Astrocyte of the spinal cord (primary cell): ENCODE data around the gene GXYLT2.

Experiments
- DNase-seq: peaks from one replicate; pipeline ENCODE4 v3.0.0; 2011; ENCODE audit warnings: low read depth, low spot score
- H3K4me3 ChIP-seq: 2 replicates; pipeline ENCODE4 v1.5.1; 2011; ENCODE audit warnings: low read depth, mild to moderate bottlenecking, low read length, moderate library complexity
- in situ Hi-C: cut with HindIII; loops from 2 replicates; pipeline ENCODE4 v1.10.0; 2017; ENCODE audit warnings: low sequenced_read_pairs
- TF ChIP-seq, protein P1 (sequence below): IDR thresholded peaks from 2 replicates; pipeline ENCODE4 v1.5.1; 2012; ENCODE audit warnings: low read depth, mild to moderate bottlenecking, low read length, inconsistent platforms

Gene GXYLT2

DNA sequence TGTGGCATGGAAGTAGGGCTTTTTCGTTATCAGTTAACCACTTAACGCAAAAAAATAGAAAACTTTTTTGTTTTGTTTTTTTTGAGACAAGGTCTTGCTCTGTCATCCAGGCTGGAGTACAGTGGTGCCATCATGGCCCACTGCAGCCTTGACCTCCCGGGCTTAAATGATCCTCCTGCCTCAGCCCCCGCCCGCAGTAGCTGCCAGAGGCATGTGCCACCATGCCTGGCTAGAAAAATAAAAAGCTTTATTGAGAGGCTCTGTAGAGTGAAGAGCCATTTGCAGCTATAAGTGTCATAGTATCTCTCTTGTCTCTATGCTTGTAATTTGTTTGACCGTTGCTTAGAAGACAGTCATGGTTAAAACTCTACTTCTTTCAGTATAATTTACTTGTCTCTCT lies 122.3 kb downstream of the GXYLT2 start:
- TF ChIP-seq, protein P1, sequence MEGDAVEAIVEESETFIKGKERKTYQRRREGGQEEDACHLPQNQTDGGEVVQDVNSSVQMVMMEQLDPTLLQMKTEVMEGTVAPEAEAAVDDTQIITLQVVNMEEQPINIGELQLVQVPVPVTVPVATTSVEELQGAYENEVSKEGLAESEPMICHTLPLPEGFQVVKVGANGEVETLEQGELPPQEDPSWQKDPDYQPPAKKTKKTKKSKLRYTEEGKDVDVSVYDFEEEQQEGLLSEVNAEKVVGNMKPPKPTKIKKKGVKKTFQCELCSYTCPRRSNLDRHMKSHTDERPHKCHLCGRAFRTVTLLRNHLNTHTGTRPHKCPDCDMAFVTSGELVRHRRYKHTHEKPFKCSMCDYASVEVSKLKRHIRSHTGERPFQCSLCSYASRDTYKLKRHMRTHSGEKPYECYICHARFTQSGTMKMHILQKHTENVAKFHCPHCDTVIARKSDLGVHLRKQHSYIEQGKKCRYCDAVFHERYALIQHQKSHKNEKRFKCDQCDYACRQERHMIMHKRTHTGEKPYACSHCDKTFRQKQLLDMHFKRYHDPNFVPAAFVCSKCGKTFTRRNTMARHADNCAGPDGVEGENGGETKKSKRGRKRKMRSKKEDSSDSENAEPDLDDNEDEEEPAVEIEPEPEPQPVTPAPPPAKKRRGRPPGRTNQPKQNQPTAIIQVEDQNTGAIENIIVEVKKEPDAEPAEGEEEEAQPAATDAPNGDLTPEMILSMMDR = no peak
- in situ Hi-C loops = no loop called here
- no peak for DNase-seq
- no peak overlapping the region for H3K4me3 ChIP-seq

DNA sequence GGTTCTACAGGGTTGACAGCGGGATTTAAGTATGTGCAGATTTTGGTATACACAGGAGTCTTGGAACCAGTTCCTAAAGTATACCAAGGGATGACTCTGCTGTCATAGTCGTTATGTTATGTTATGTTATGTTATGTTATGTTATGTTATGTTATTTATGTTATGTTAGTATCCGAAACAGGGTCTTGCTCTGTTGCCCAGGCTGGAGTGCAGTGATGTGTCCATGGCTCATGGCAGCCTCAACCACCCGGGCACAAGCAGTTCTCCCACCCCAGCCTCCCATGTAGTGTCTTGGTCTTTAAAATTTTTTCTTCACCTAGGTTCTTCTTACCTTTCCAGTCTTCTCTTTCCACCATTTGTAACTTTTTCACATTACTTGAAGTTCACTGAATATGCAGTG lies 130.5 kb downstream of the GXYLT2 start:
- TF ChIP-seq, protein P1 = no peak

DNA sequence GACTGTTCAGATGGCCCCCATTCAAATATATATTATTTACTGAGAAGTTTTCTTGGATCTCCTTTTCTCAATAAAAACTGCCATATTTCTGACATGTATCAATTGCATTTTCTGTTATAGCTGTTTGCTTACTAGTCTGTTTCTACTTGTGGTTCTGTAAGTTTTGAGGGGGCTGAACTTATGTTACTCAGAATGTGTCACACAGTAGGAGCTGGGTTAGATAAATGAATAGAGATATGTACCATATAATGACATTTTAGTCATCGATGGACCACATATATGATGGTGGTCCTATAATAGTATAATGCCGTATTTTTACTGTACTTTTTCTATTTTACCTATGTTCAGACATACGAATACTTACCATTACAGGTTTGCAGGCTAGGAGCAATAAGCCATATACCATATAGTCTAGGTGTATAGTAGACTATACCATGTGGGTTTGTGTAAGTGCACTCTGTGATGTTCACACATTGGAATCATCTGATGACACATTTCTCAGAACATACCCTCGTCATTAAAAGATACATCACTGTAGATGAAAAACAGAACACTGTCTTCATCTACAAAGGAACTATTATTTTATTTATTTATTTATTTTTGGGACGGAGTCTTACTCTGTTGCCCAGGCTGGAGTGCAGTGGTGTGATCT lies 131.1 kb downstream of the GXYLT2 start:
- in situ Hi-C loops = no loop called here
- TF ChIP-seq, protein P1 = no peak
- H3K4me3 ChIP-seq = no peak overlapping the region
- no peak for DNase-seq

More for the DNA sequence above, 130.5 kb downstream of the GXYLT2 start:
- in situ Hi-C loops = no loop called here
- DNase-seq = no peak
- no peak overlapping the region for H3K4me3 ChIP-seq

DNA sequence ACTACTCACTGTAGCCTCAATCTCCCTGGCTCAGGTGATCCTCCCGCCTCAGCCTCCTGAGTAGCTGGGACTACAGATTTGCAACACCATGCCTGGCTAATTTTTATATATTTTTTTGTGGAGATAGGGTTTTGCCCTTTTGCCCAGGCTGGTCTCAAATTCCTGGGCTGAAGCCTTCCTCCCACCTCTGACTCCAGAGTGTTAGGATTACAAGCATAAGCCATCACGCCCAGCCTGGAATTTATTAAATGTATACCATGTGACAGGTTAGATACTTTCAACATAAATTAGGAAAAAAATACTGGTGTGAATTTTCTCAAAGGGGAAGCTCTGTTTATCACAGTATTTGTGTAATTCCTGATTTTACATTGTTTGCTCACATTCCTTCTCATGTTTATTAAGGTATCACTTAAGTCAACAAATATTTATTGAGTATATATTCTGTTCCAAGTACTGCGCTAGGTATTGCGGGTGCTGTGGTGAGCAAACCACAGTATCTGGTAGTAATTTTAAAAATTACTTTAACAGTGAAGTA lies 133.5 kb downstream of the GXYLT2 start:
- H3K4me3 ChIP-seq = no peak overlapping the region
- in situ Hi-C loops = no loop called here
- TF ChIP-seq, protein P1 = no peak
- no peak for DNase-seq

DNA sequence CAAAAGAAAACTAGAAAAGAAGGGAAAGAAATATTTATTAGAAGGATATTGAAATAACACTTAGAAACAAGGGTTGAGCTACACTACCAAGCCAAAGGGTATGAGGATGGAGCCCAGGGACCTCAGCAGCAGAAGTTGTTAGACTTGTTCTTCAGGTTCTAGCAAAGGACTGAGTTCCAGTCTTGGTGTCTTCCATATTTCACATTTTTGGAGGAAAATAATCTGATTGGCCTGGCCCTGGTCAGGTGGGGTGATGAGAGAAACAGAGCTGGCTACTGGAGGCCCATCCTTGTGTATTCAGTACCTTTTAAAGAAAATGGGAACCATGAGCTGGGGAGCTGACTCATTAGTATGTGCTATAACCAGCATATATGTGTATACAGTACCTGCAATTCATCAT lies 137.0 kb downstream of the GXYLT2 start:
- no peak for DNase-seq
- no peak overlapping the region for H3K4me3 ChIP-seq
- TF ChIP-seq, protein P1 = no peak
- in situ Hi-C loops = no loop called here

DNA sequence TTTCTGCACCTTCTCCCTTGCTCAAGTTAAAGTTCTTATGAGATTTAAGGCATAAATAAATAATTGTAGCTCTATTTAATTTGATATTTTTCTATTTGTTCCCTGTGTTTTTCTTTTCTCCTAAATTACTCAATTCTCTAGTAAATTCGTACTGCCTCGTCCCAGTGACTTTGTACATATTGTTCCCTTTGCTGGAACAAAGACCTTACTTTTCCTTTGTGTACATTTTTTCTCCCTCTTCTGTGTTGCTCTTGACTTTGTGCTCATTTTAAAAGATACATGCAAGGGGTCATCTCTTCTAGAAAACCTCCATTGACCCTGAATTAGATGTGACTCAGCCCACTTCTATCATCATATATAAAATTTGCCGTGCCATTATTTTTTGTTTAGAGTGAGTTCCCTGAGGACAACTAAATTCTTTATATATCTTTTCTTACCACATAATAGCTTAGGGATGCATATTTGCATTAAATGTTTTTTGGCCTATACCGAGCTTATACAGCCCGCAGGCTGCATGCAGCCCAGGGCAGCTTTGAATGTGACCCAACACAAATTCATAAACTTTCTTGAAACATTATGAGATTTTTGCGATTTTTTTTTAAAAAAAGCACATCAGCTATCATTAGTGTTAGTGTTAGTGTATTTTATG lies 138.4 kb downstream of the GXYLT2 start:
- no peak overlapping the region for H3K4me3 ChIP-seq
- in situ Hi-C loops = no loop called here

More for the DNA sequence above, 138.4 kb downstream of the GXYLT2 start:
- DNase-seq = no peak
- TF ChIP-seq, protein P1 = no peak
